ENCODE data around the gene XKR3.
"Not testable (repeated sequence)": the region's sequence is repeated elsewhere in the genome, so short reads cannot be mapped to it uniquely, and the experiment has no call there.

XKR3 gene

DNA sequence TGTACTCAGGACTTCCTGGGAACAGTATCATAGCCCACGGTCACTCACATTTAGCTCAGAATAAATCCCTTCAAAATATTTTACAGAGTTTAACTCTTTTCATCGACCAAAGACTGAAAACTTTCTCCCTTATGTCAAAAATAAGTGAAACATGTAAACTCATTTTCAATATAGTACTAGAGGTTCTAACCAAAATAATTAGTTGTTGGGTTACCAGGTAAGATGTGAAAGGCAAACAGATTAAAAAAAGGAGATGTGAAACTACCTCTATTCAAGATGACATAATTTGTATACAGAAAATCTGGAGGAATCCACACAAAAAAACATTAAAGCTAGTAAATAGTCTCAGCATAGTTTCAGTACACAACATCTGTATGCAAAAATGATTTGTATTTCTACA is 20.3 kb downstream of the XKR3 start:
- DNase-seq, result no peak

DNA sequence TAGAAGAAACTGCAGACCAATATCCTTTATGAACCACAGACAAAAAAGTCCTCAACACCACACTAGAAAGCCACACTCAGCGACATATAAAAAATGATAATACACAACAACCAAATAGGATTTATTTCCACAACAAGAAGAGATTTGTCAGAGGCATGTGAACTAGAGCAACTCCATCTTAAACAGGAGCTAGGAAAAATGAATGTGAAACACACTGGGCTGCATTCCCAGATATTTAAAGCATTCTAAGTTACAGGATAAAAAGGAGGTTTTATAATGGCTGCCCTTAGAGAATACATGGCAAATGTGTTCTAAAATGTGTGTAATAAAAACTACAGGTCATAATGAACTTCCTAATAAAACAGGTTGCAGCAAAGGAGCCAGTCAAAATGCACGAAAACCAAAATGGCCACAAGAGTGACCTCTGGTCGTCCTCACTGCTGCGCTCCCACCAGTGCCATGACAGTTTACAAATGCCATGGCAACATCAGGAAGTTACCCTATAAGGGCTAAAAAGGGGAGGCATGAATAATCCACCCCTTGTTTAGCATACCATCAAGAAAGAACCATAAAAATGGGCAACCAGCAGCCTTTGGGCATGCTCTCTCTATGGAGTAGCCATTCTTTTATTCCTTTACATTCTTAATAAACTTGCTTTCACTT is 21.8 kb downstream of the XKR3 start:
- no peak for DNase-seq

DNA sequence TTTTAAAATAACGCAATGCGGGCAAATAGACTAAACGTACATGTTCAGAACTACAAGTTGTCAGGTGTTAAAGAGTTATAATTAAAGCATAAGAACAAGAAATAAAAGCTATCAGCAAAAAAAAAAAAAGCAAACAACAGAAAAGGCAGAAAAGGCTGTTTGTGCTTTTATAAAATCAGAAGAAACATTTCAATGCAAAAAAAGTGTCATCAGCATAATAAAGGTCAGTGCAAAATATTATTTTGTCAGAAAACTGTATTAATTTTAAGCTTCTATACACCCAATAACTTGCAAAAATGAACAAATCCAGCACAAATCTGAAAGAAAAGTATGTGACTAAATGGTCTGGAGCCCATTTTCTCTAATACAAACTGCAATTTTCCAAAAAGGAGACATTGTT is 23.6 kb downstream of the XKR3 start:
- no peak for DNase-seq

DNA sequence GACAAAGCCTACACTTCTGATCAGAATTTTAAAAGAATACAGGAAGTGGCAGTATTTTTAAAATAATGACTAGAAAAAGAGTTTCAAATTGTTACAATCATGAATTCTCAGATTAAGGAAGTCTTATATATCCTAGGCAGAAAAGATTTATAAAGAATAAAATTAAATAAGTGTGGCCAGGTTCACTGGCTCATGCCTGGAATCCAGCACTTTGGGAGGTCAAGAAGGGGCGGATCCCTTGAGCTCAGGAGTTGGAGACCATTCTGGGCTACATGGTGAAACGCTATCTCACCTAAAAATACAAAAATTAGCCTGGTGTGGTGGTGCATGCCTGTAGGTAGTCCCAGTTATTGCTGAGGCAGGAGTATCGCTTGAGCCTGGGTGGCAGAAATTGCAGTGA is 24.1 kb downstream of the XKR3 start:
- DNase-seq, result no peak

DNA sequence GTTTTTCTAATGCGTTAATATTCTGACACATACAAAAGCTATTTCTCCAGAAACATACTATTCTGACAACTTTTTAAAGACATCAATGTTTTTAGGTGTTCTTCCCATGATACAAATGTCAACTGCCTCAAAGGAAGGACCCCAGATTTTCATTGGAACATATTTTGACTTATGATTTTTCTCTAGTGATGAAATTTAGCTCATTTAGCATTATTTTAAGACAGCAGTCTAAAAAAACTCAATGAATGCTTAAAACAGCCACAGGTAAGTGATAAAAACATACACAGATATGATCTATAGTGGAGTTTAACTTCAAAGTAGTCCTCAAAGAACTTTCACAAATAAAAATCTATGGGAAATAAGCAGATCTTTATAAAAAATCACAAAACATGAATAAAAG is 24.9 kb downstream of the XKR3 start:
- no peak for DNase-seq

DNA sequence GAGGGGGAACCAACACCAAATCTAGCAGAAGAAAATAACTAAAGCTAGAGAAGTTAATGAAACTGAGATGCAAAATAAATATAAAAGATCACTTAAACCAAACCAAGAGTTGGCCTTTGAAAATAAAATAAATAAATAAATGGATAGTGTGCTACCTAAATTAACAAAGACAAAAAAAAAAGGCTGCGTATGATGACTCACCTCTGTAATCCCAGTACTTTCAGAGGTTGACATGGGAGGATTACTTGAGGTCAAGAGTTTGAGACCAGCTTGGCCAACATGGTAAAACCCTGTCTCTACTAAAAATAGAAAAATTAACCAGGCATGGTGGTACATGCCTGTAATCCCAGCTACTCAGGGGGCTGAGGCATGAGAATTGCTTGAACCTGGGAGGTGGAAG is 29.7 kb downstream of the XKR3 start:
- DNase-seq, result not testable (repeated sequence)

DNA sequence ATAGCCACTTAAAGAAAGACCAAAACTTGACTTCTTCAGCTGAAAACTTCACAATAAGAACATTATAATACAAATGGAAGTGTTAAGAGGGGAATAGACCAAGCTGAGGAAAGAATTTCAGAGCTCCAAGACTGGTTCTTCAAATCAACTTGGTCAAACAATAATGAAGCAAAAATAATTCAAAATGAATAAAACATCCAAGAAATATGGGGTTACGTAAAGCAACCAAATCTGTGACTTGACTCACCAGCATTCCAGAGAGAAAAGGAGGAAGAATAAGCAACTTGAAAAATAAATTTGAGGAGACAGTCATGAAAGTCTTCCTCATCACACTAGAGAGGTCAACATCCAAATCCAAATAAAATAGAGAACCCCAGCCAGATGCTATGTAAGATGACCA is 31.4 kb downstream of the XKR3 start:
- no peak for DNase-seq

DNA sequence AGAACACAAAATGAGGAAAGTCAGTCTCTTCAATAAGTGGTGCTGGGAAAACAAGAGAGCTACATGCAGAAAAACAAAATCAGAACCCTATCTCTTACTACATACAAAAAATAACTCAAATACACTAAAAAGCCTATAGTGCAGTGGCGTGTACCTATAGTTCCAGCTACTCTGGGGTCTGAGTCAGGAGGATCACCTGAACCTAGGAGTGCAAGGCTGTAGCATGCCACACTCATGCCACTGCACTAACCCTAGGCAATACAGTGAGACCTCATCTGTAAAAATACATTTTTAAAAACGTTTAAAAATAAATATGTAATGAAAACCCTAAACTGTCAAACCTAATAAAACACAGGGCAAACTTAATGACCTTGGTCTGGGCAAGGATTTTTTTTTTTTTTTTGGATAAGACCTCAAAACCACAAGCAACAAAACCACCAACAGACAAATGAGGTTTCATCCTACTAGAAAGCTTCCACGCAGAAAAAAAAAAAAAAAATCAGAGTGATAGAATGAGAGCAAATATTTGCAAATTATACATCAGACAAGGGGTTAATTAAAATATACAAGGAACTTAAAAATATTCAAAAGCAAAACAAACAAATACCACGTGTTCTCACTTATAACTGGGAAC is 35.2 kb downstream of the XKR3 start:
- DNase-seq, result no peak

DNA sequence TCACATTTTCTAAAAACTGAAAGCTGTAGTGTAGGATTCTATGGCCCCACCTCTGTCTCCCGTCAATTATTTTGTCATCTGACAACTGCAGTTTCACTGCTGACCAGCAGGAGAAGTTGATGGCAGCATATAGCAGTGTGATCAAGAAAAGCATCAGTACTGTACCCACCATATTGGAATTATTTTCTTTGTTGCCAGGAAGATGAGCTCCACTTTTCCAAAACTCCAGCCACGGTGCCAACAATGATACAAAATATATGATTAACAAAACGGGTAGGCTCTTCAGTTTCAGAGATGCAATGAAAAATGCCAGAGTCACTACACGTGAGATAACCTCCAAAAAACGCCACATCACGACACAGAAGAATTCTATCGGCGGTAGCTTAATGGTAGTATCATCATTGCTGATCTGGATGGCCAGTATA is 41.3 kb downstream of the XKR3 start:
- no peak for DNase-seq

DNA sequence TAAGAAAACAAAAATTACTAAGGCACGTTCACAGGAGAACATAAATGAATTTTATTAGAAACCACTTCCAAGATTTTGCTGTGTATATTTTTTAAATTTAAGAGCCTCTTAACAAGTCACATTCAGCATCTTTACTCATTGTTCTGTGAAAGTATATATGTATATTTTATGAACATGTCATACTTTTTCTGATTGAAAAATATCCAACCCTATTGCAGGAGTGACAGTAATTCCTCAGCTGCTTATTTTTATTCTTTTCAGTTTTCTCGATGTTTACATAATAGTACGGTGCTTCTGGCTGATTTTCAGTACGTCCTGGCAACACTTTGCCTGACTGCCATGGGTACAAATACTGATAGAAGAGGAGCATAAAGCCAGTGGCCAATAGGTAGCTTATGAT is 41.8 kb downstream of the XKR3 start:
- DNase-seq, result no peak

DNA sequence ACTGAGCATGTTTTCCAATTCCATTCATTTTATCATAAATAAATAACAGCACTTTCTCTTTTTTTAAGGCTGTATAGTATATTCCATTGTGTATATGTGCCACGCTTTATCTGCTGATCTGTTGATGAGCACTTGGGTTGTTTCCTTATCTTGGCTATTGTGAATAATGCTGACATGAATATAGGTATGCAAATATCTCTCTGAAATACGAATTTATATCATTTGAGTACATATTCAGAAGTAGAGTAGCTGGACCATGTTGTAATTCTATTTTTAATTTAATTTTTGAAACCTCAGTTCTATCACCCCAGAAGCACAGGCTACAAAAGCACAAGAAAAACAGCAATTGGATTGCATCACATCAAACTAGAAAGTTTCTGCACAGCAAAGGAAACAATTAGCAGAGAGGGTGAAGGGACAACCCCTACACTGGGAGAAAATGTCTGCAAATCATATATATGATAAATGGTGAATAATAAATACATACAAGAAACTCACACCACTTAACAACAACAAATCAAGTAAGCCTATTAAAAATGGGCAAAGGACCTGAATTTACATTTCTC is 43.4 kb downstream of the XKR3 start:
- no peak for DNase-seq

DNA sequence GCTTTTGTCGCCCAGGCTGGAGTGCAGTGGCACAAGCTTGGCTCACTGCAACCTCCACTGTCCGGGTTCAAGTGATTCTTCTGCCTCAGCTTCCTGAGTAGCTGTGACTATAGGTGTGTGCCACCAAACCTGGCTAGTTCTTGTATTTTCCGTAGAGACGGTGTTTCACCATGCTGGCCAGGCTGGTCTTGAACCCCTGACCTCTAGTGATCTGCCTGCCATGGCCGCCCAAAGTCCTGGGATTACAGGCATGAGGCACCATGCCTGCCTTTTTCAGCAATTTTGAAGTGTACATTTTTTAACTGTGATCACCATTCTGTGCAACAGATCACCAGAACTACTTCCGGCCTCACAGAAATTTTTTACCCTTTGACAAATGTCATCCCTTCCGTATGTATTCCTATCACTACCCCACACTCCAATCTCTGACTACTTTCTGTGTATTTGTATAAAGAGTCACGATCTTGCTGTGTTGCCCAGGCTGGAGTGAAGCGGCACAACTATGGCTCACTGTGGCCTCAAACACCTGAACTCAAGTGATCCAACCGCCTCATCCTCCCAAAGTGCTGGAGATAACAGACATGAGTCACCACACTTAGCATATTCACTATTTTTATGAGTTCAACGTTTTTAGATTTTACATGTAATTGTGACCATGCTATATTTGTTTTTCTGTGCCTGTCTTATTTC is 44.0 kb downstream of the XKR3 start:
- no peak for DNase-seq

DNA sequence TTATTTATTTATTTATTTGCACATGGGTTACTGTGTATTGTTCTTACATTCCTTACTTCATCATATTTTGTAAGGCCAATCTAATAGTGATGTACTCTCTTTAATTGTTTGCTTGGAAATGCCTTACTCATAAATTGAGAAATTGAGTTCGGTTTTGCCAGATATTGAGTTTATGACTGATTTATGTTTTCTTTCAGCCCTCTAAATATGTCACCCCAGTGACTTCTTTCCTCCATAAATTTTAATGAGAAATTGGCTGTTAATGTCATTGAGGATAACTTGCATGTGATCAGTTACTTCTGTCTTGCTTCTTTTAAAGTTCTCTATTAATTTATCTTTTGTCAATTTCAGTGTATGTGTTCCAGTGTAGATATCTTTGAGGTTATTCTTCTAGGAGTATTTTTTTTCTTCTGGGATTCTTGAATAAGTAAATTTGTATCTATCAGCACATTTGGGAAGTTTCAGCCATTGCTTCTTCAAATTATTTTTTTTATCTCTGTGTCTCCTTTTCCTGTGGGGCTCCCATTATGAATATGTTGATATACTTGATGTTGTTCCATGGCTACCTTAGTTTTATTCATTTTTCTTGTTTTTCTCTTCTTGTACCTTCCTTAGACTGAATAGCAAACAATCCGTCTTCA is 47.8 kb downstream of the XKR3 start:
- DNase-seq, result no peak

DNA sequence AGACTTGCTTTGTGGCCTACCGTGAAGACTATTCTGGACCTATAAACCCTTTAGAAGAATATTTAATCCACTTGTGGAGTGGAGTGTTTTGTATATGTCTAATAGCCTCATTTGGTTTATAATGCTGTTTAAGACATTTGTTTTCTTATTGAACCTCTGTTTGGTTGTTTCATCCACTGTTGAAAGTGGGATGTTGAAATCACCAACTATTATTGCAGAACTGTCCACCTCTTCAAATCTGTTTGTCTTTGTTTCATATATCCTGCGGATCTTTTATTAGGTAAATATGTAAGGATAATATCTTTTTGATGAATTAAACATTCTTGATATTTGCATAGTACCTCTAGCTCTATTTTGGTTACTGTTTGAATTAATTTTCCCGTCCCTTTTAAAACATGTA is 49.1 kb downstream of the XKR3 start:
- DNase-seq, result no peak

DNA sequence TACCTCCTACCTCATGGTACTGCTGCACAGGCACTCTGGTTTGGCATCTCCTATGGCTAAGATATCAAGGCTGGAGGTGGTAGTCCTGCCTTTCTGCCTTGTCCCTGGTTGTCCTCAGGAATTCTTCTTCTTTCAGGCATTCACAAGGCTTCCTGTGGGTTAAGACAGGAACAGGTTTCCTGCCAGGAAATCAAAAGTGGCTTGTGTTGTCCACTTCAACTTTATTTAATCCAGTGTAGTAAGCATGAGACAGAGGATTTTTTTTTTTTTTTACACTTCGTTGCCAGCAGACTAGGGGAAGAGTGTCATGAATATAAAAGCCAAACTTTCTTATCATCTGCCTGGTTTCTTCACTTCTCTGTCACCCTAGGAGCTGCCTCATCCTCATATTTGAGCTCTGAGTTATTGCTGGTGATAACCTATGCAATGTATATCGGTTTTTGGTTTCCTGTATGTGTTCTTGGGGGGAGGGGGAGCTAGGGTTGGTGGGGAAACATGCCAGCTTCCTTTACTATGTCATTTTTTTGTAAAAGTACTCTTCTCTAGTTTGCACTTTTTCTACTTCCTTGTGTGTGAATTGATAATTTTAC is 50.2 kb downstream of the XKR3 start:
- DNase-seq, result no peak

DNA sequence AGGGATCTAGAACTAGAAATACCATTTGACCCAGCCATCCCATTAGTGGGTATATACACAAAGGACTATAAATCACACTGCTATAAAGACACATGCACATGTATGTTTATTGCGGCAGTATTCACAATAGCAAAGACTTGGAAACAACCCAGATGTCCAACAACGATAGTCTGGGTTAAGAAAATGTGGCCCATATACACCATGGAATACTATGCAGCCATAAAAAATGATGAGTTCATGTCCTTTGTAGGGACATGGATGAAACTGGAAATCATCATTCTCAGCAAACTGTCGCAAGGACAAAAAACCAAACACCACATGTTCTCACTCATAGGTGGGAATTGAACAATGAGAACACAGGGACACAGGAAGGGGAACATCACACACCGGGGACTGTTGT is 53.6 kb downstream of the XKR3 start:
- not testable (repeated sequence) for DNase-seq

DNA sequence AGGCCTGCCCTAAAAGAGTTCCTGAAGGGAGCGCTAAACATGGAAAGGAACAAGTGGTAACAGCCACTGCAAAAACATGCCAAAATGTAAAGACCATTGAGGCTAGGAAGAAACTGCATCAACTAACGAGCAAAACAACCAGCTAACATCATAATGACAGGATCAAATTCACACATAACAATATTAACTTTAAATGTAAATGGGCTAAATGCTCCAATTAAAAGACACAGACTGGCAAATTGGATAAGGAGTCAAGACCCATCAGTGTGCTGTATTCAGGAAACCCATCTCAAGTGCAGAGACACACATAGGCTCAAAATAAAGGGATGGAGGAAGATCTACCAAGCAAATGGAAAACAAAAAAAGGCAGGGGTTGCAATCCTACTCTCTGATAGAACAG is 57.3 kb downstream of the XKR3 start:
- not testable (repeated sequence) for DNase-seq

DNA sequence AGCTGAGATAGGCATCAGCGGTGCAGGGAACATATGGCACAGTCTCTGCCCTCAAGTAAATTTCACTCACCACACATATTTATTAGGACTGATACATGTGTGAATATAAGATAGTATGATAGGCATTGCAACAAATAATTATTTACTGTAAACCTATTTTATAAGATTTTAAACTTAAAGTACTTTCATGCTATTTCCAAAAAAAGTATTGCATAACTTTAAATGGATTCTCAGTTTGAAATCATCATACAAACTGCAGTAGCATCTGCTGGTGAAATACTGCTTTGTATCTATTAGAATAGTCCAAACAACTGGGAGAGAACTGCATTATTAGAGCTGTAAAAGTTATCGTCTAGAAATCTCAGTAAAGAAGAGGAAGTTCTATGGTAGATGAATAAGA is 63.0 kb downstream of the XKR3 start:
- not testable (repeated sequence) for DNase-seq

DNA sequence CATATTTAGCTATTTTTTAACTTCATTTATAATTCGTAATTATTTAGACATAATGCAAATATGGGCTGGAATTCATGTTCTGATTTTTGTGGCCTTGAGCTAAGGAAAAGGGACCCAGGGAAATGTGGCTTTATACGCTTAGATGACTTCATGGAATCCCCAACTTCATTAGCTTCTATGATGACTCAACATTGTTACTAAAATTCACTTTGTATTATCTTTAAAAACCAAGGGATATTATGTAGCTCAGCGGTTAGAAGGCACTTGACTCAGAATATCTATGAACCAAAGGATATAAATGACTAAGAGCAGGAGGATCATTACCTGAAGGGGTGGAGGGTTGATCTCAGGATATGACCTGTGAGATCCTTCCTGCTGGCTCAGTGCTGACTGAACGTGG is 64.8 kb downstream of the XKR3 start:
- DNase-seq, result not testable (repeated sequence)

DNA sequence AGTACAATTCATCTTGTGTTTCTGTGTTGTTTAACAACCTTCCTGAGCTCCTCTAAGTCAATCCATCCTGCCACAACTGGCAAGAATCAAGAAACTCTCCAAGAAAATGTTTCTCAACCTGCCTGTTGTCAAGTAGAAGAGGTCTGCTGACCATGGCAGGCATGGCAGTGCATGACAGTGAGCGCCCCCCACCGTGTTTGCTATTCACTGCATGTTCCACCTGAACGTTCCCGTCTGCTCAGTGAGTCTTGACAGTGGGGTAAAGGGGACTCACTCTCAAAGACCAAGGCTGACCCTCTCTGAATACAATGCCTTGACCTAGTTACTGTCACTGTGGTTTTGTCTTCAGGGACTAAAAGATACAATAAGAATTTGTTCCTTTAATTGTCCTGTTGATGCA is 75.9 kb downstream of the XKR3 start:
- DNase-seq, result not testable (repeated sequence)

DNA sequence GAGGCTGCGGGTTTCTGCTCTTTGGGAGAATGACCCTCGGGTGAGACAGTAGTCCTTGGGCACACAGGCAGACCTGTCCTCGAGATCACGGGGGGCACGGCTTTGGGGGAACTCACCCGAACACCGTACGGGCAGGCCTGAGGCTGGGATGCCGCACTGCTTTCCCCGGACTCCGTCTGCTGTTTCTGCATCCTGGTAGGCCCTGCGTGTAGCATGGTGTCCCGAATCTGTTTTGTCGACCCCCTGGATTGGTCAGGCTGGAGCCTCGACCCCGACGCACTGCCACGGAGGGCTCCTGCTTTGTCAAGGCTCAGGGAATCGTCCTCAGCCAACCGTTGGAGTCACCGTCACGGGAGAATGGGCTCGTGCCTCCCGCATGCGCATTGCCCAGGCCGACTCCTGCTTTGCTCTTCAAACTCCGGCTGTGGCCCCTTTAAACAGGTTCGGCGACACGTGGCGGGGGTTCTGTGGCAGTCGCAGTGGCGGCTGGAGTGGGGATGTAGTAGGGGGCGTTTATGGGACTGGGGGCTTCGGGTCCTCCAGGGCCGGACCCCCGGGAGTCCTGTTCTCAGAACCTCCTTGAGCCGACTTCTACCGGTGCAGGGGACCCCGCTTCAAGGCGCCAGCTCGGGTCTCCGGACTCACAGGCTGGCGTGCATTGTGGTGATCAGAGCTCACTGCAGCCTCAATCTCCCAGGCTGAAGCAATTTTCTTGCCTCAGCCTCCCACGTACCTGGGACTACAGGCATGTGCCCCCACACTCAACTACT is 76.9 kb downstream of the XKR3 start:
- not testable (repeated sequence) for DNase-seq

Measured in GOT3 (cell line).